Kidney (tissue), 14 donors: ENCODE measurements around the gene SLC35A3. TPM values are rescaled to one million over a fixed set of nuclear protein-coding genes. Genes with fewer than 3 reads are reported as not detected.

ENCODE experiments used
- DNase-seq, 5 donors: peaks; one replicate each; pipeline ENCODE4 v3.0.0-alpha.2; 2013 to 2020
- FAIRE-seq: peaks from 2 replicates; lab custom pipeline; 2012; peaks lifted over from hg19 to GRCh38; lab: Jason Lieb, UNC
- H3K27ac ChIP-seq, 2 donors: one replicate each; pipeline ENCODE4 v1.7.0; 2013; ENCODE audit warnings: low read depth in 2 of 2, low read length in 2 of 2, inconsistent platforms in 1 of 2
- H3K27me3 ChIP-seq: one replicate; pipeline ENCODE4 v1.7.1; 2013; ENCODE audit warnings: low read length, inconsistent platforms; ENCODE audit not compliant: control insufficient read depth, insufficient read depth
- H3K36me3 ChIP-seq, 3 donors: one replicate each; pipeline versions ENCODE4 v1.7.0 to v1.7.1; 2013; ENCODE audit warnings: low read length in 3 of 3, control low read depth in 1 of 3, inconsistent platforms in 1 of 3; ENCODE audit not compliant: insufficient read depth in 3 of 3, control insufficient read depth in 2 of 3
- H3K4me1 ChIP-seq, 3 donors: one replicate each; pipeline versions ENCODE4 v1.7.0 to v1.7.1; 2013; ENCODE audit warnings: low read length in 3 of 3, inconsistent platforms in 1 of 3, low read depth in 1 of 3; ENCODE audit not compliant: control insufficient read depth in 2 of 3, insufficient read depth in 2 of 3
- H3K4me3 ChIP-seq, 3 donors: one replicate each; pipeline versions ENCODE4 v1.7.0 to v1.8.1; 2013; ENCODE audit warnings: low read length in 3 of 3, control low read depth in 1 of 3, inconsistent platforms in 1 of 3
- H3K9ac ChIP-seq, 3 donors: one replicate each; pipeline versions ENCODE4 v1.7.0 to v1.7.1; 2013; ENCODE audit warnings: low read length in 3 of 3, control low read depth in 1 of 3, inconsistent platforms in 1 of 3
- H3K9me3 ChIP-seq, 3 donors: one replicate each; pipeline versions ENCODE4 v1.7.0 to v1.7.1; 2013; ENCODE audit warnings: low read length in 3 of 3, control low read depth in 1 of 3, inconsistent platforms in 1 of 3; ENCODE audit not compliant: control insufficient read depth in 2 of 3, insufficient read depth in 1 of 3
- CTCF ChIP-seq: IDR thresholded peaks from 3 replicates; pipeline ENCODE4 v1.5.1; 2012; ENCODE audit warnings: mild to moderate bottlenecking, moderate library complexity, borderline replicate concordance; ENCODE audit not compliant: insufficient read depth; ENCODE audit errors: extremely low read depth
- intact Hi-C: fragments of 100-400 bp; cut with DNase I; formaldehyde crosslinking; loops from one replicate; pipeline ENCODE4 v1.11.1; 2022
- polyA plus RNA-seq: library from polyadenylated mRNA; stranded (reverse); fragments of 350-450 nt; fragmentation: Illumina TruSeq; extraction: RNeasy Lipid Tissue Mini Kit (QIAGEN cat#74804); gene quantifications from one replicate; pipeline ENCODE4 v1.2.3, GENCODE V29; 2014; ENCODE audit warnings: low read depth, low replicate concordance; ENCODE audit not compliant: insufficient read depth
- total RNA-seq: library from RNA; stranded (reverse); fragmentation: NEBNext Ultra II Directional; extraction: Animal tissue kit (Norgen Biotek cat#: 25700); gene quantifications from one replicate; pipeline ENCODE4 v1.2.1, GENCODE V29; 2021
- donor health status: control.
- donor health status: control.
- donor health status: control.
- donor health status: control.
- donor health status: control.
- donor health status: DM: yes; HTN: yes; CAD: no.
- donor health status: Normal renal cell carcinoma (clear cell type).

Gene SLC35A3
- total and polyA plus RNA-seq, 2 donors from 2014 or later, result 17.9 to 28.2 TPM

GRCh38 chr1:100075773-100076172, 106.0 kb downstream of the SLC35A3 start:
- H3K9ac ChIP-seq, result no peak overlapping the region
- no peak for FAIRE-seq
- TF ChIP-seq CTCF, result no peak
- H3K4me3 ChIP-seq, result no peak overlapping the region
- H3K9me3 ChIP-seq, result no peaks in the 10 kb centered on the region
- no peak for DNase-seq
- H3K36me3 ChIP-seq, result peaks cover 2 to 37% (median 26%) of the 10 kb centered on the region in 3 donors
- H3K4me1 ChIP-seq, result no peaks in the 10 kb centered on the region
- intact Hi-C loops, result no loop called here
- H3K27ac ChIP-seq, result no peak overlapping the region
- no peaks in the 10 kb centered on the region for H3K27me3 ChIP-seq

GRCh38 chr1:100076319-100076718, 106.5 kb downstream of the SLC35A3 start:
- FAIRE-seq (no peak), DNase-seq (no peak)
- no peaks in the 10 kb centered on the region for H3K4me1 ChIP-seq
- peaks cover 2 to 39% (median 26%) of the 10 kb centered on the region in 3 donors for H3K36me3 ChIP-seq
- H3K4me3 ChIP-seq, result no peak overlapping the region
- H3K9ac ChIP-seq, result no peak overlapping the region
- no peak for TF ChIP-seq CTCF
- H3K9me3 ChIP-seq, result no peaks in the 10 kb centered on the region
- no peak overlapping the region for H3K27ac ChIP-seq
- H3K27me3 ChIP-seq, result no peaks in the 10 kb centered on the region
- intact Hi-C loops, result no loop called here

- Histone ChIP-seq H3K9ac (no peak overlapping the region), H3K36me3 (peaks cover 2 to 34% (median 26%) of the 10 kb centered on the region in 3 donors), H3K27ac (no peak overlapping the region), H3K4me1 (no peaks in the 10 kb centered on the region), H3K4me3 (no peak overlapping the region), H3K27me3 (no peaks in the 10 kb centered on the region), H3K9me3 (no peaks in the 10 kb centered on the region)
- TF ChIP-seq CTCF, result no peak
- FAIRE-seq (no peak), DNase-seq (no peak)
- intact Hi-C loops, result no loop called here
These were observed 106.9 kb downstream of the SLC35A3 start for GRCh38 chr1:100076744-100077143.

- no peak for FAIRE-seq
- H3K9ac ChIP-seq, result no peak overlapping the region
- no peak overlapping the region for H3K27ac ChIP-seq
- H3K4me1 ChIP-seq, result no peaks in the 10 kb centered on the region
- H3K9me3 ChIP-seq, result no peaks in the 10 kb centered on the region
- H3K27me3 ChIP-seq, result no peaks in the 10 kb centered on the region
- no peak for TF ChIP-seq CTCF
- H3K36me3 ChIP-seq, result peaks cover 2 to 28% (median 23%) of the 10 kb centered on the region in 3 donors
- H3K4me3 ChIP-seq, result no peak overlapping the region
- intact Hi-C loops, result no loop called here
- no peak for DNase-seq
These were observed 107.7 kb downstream of the SLC35A3 start for GRCh38 chr1:100077531-100077930.
